Measurements from ENCODE around the gene HSF2BP. TPM values are rescaled to one million over a fixed set of nuclear protein-coding genes. Genes with fewer than 3 reads are reported as not detected.
"Not testable (repeated sequence)": the region's sequence is repeated elsewhere in the genome, so short reads cannot be mapped to it uniquely, and the experiment has no call there.

Gene HSF2BP
- total and polyA plus RNA-seq, 2 donors (not counting 1 experiment from before 2014, with no cell fraction given): 0.49 TPM

DNA sequence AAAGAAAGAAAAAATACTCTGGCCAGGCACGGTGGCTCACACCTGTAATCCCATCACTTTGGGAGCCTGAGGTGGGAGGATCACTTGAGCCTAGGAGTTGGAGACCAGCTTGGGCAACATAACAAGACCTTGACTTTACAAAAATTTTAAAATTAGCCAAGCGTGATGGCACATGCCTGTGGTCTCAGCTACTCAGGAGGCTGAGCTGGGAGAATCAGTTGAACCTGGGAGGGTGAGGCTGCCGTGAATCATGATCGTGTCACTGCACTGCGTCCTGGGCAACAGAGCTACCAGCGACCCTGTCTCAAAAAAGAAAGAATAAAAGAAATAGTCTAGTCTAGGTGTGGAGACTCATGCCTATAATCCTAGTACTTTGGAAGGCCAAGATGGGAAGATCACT, 22.4 kb upstream of the HSF2BP start:
- no peaks in the 10 kb centered on the region for H3K4me1 ChIP-seq (ENCODE audit: control insufficient read depth in 2 of 2, insufficient read depth in 2 of 2, low read length in 2 of 2)
- Mint-ChIP-seq H3K27me3 (no peaks in the 10 kb centered on the region), H3K9me3 (ENCODE audit: insufficient read depth) (no peaks in the 10 kb centered on the region), H3K4me3 (no peak overlapping the region), H3K4me1 (no peaks in the 10 kb centered on the region), H3K27ac (no peak overlapping the region)
- intact Hi-C loops (cut with micrococcal nuclease): no loop called here
- H3K4me2 ChIP-seq (replicated peaks; ENCODE audit: low read depth, low read length, poor library complexity, severe bottlenecking): no peak overlapping the region
- TF ChIP-seq, protein P1, sequence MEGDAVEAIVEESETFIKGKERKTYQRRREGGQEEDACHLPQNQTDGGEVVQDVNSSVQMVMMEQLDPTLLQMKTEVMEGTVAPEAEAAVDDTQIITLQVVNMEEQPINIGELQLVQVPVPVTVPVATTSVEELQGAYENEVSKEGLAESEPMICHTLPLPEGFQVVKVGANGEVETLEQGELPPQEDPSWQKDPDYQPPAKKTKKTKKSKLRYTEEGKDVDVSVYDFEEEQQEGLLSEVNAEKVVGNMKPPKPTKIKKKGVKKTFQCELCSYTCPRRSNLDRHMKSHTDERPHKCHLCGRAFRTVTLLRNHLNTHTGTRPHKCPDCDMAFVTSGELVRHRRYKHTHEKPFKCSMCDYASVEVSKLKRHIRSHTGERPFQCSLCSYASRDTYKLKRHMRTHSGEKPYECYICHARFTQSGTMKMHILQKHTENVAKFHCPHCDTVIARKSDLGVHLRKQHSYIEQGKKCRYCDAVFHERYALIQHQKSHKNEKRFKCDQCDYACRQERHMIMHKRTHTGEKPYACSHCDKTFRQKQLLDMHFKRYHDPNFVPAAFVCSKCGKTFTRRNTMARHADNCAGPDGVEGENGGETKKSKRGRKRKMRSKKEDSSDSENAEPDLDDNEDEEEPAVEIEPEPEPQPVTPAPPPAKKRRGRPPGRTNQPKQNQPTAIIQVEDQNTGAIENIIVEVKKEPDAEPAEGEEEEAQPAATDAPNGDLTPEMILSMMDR (IDR thresholded peaks at IDR 0.05): no peak
- no peak overlapping the region for H3K27ac ChIP-seq (ENCODE audit: low read length in 2 of 2)
- H2AFZ ChIP-seq (ENCODE audit: insufficient read depth, low read depth, low read length, poor library complexity, severe bottlenecking): no peak overlapping the region
- no peaks in the 10 kb centered on the region for H3K27me3 ChIP-seq (replicated peaks in 1 of 4; ENCODE audit: control extremely low read depth in 1 of 4, control insufficient read depth in 3 of 4, insufficient read depth in 4 of 4, low read length in 3 of 4)
- no peak for ATAC-seq (ENCODE audit: low read depth)
- no peaks in the 10 kb centered on the region for H4K20me1 ChIP-seq (ENCODE audit: control insufficient read depth, insufficient read depth, low read length, poor library complexity, severe bottlenecking)
- H3K4me3 ChIP-seq (ENCODE audit: control extremely low read depth in 1 of 5, extremely low read depth in 1 of 5, insufficient read depth in 1 of 5, low read depth in 2 of 5, low read length in 4 of 5): no peak overlapping the region
- 100% methylated on average over 4 of the region's 6 CpGs for WGBS (ENCODE audit: insufficient coverage)
- POLR2A ChIA-PET: no interaction called here
- peaks cover 1 to 65% of the 10 kb centered on the region in 2 experiments for H3K36me3 ChIP-seq (replicated peaks in 1 of 2; ENCODE audit: control extremely low read depth in 1 of 2, control insufficient read depth in 1 of 2, extremely low read depth in 1 of 2, insufficient read depth in 2 of 2, low read length in 1 of 2)
- H3K9me3 ChIP-seq (ENCODE audit: control extremely low read depth in 1 of 3, control insufficient read depth in 2 of 3, insufficient read depth in 1 of 3, low read length in 2 of 3): no peaks in the 10 kb centered on the region
- DNase-seq: peak; percentile 2
- H3K9ac ChIP-seq (ENCODE audit: low read length): no peak overlapping the region
- peaks cover 7% of the 10 kb centered on the region for H3K79me2 ChIP-seq (ENCODE audit: control insufficient read depth, insufficient read depth, low read length)
- CTCF ChIA-PET: interaction anchor here (1.1 kb wide), 1 partner anchor 31 kb away, joined by 3 read pairs; no protein-coding TSS in a partner anchor

DNA sequence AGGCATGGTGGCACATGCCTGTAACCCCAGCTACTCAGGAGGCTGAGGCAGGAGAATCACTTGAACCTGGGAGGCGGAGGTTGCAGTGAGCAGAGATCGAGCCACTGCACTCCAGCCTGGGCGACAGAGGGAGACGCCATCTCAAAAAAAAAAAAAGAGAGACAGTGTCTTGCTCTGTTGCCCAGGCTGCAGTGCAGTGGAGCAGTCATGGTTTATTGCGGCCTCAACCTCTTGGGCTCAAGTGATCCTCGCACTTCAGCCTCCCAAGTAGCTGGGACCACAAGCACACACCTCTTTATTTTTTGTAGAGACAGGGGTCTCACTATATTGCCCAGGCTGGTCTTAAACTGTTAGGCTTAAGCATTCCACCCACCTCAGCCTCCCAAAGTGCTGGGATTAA, 21.1 kb upstream of the HSF2BP start:
- POLR2A ChIA-PET; H3K9me3 ChIP-seq (ENCODE audit: control extremely low read depth in 1 of 3, control insufficient read depth in 2 of 3, insufficient read depth in 1 of 3, low read length in 2 of 3); H3K79me2 ChIP-seq (ENCODE audit: control insufficient read depth, insufficient read depth, low read length); H3K27me3 Mint-ChIP-seq; H3K4me3 ChIP-seq (ENCODE audit: control extremely low read depth in 1 of 5, extremely low read depth in 1 of 5, insufficient read depth in 1 of 5, low read depth in 2 of 5, low read length in 4 of 5); H3K27me3 ChIP-seq (replicated peaks in 1 of 4; ENCODE audit: control extremely low read depth in 1 of 4, control insufficient read depth in 3 of 4, insufficient read depth in 4 of 4, low read length in 3 of 4); ATAC-seq (ENCODE audit: low read depth); intact Hi-C loops (cut with micrococcal nuclease); CTCF ChIA-PET; H3K4me2 ChIP-seq (replicated peaks; ENCODE audit: low read depth, low read length, poor library complexity, severe bottlenecking); H3K27ac ChIP-seq (ENCODE audit: low read length in 2 of 2); H3K4me1 ChIP-seq (ENCODE audit: control insufficient read depth in 2 of 2, insufficient read depth in 2 of 2, low read length in 2 of 2); H3K27ac Mint-ChIP-seq; DNase-seq; H3K9ac ChIP-seq (ENCODE audit: low read length); H2AFZ ChIP-seq (ENCODE audit: insufficient read depth, low read depth, low read length, poor library complexity, severe bottlenecking); H4K20me1 ChIP-seq (ENCODE audit: control insufficient read depth, insufficient read depth, low read length, poor library complexity, severe bottlenecking); H3K4me3 Mint-ChIP-seq; H3K4me1 Mint-ChIP-seq; H3K9me3 Mint-ChIP-seq (ENCODE audit: insufficient read depth): not testable (repeated sequence)
- 88% methylated on average over 6 of the region's 6 CpGs for WGBS (ENCODE audit: insufficient coverage)
- H3K36me3 ChIP-seq (replicated peaks in 1 of 2; ENCODE audit: control extremely low read depth in 1 of 2, control insufficient read depth in 1 of 2, extremely low read depth in 1 of 2, insufficient read depth in 2 of 2, low read length in 1 of 2): peaks cover 2 to 63% of the 10 kb centered on the region in 2 experiments
